ENCODE measurements around the gene PTPRD. TPM values are rescaled to one million over a fixed set of nuclear protein-coding genes. Genes with fewer than 3 reads are reported as not detected.

The PTPRD gene
- total and polyA plus RNA-seq, 10 donors, result 0.08 to 11.7 (median 2.9) TPM

DNA sequence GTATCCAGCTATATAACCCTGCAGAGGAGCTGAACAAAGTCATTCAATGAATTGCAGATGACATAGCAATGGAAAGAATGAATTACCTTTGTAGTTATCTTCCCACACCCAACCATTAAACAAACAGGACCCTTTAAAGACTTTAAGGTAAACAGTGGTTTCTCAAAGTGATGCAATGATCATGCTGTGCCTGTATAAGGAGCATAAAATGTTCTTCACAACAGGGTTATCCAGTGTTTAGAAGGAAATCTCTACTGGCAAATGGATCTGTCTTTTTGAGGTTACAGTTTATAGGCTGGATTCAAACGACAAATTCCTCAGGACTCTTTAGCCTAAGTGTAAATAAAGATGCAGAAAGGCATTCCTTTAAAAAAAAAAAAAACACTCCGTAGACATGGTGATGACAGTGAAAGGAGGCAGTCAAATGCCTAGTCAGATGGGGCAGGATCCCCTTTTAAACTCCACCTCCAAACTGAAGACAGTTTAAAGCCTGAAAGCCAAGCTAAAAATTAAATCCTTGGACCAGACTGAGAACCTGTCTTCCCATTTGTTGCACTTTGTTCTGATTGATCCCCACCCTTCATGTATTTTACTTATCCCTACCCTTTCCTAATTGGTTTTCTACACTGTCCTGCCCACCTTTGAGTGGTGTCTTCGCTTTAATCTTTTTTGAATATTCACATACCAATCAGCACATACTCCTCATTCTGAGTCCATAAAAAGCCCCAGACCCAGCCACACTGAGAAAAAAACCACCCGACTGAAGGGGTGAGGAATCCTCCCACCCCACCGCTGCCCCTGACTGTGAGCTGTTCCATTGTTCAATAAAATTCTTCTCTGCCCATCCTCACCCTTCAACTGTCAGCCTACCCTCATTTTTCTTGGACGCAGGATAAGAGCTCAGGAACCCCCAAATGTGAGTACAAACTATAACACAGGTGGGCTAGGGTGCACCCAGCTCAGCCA, 2052.0 kb downstream of the PTPRD start:
- no peaks in the 10 kb centered on the region for H3K4me1 ChIP-seq
- WGBS, 5 donors, result 72 to 83% (median 74%) methylated on average over 6 of the region's 6 CpGs
- DNase-seq, result no peak
- no peak overlapping the region for H3K27ac ChIP-seq
- H3K4me3 ChIP-seq, result no peak overlapping the region
- intact Hi-C loops (cut with DNase I; ENCODE audit: low total_unique reads), result no loop called here
- H3K9me3 ChIP-seq, result no peaks in the 10 kb centered on the region
- no peaks in the 10 kb centered on the region for H3K27me3 ChIP-seq (replicated peaks in 1 of 7)
- TF ChIP-seq CTCF (IDR thresholded peaks at IDR 0.05 in 8 of 11, conservative IDR thresholded peaks at IDR 0.05 in 3 of 11) (no peak), POLR2A (IDR thresholded peaks at IDR 0.05) (no peak), POLR2AphosphoS5 (IDR thresholded peaks at IDR 0.05) (no peak)
- no peaks in the 10 kb centered on the region for H3K36me3 ChIP-seq

GRCh38 chr9:8558176-8558575, 2054.6 kb downstream of the PTPRD start:
- Histone ChIP-seq H3K36me3 (no peaks in the 10 kb centered on the region), H3K4me1 (no peaks in the 10 kb centered on the region), H3K27me3 (replicated peaks in 1 of 7) (no peaks in the 10 kb centered on the region), H3K9me3 (no peaks in the 10 kb centered on the region), H3K27ac (no peak overlapping the region), H3K4me3 (no peak overlapping the region)
- no peak for DNase-seq
- 40 to 76% (median 59%) methylated on average over 2 of the region's 2 CpGs for WGBS, 5 donors
- TF ChIP-seq CTCF (IDR thresholded peaks at IDR 0.05 in 8 of 11, conservative IDR thresholded peaks at IDR 0.05 in 3 of 11) (no peak), POLR2AphosphoS5 (IDR thresholded peaks at IDR 0.05) (no peak), POLR2A (IDR thresholded peaks at IDR 0.05) (no peak)
- intact Hi-C loops (cut with DNase I; ENCODE audit: low total_unique reads), result no loop called here

DNA sequence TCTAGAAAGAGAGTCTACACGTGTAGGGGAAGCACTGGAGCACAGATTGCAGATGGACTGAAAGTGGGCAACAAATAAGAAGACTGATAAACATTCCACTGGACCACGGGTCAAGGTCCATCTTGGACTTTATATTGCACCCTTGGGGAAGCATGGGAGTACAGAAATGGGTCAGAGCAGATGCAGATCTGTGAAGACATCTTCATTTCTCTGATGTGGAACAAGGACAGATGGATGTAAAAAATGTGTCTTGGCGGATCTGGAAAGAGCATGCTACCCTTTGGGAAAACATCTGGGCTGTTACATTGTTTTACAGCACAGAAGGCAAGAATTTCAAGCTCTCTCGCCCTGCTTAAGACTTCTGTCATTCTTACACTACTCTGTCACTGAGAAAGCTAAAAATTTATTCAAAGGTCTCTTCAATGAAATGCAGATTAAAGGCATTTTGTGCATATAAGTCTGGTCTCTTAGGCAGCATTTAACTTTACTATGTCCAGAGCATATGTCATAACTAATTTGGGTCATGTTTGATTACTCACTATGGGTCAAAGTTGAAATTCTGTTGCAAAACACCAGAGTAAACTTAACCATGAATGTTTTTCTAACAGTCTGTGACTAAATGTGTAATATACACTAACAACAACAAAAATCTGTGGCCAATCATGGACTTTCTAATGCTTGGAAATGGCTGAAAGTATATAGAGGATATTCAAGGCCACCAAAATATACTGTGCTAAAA, 2056.9 kb downstream of the PTPRD start:
- H3K4me1 ChIP-seq, result no peaks in the 10 kb centered on the region
- no peaks in the 10 kb centered on the region for H3K27me3 ChIP-seq (replicated peaks in 1 of 7)
- no peaks in the 10 kb centered on the region for H3K36me3 ChIP-seq
- TF ChIP-seq POLR2A (IDR thresholded peaks at IDR 0.05) (no peak), CTCF (IDR thresholded peaks at IDR 0.05 in 8 of 11, conservative IDR thresholded peaks at IDR 0.05 in 3 of 11) (no peak), POLR2AphosphoS5 (IDR thresholded peaks at IDR 0.05) (no peak)
- H3K27ac ChIP-seq, result no peak overlapping the region
- intact Hi-C loops (cut with DNase I; ENCODE audit: low total_unique reads), result no loop called here
- no peaks in the 10 kb centered on the region for H3K9me3 ChIP-seq
- WGBS, 5 donors, result 48 to 64% (median 56%) methylated on average over 4 of the region's 4 CpGs
- DNase-seq, result no peak
- H3K4me3 ChIP-seq, result no peak overlapping the region

DNA sequence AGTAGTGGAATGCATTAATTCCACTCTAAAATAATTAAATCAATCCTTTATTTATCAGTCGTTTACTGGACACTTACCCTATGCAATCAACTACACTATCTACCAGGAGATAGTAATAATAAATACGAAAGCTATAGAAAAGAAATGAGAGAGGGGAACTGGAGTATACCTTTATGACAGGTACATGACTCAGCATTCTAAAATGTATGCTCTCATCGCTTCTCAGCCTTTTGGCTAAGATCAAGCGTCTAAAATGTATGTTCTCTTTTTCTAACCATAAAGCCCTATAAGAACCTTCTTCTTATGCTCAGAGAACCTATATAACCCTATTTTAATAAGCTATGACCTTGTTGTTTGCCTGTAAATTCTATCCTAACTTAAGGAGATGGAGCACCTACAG, 2059.4 kb downstream of the PTPRD start:
- Histone ChIP-seq H3K27ac (no peak overlapping the region), H3K27me3 (replicated peaks in 1 of 7) (no peaks in the 10 kb centered on the region), H3K4me3 (no peak overlapping the region), H3K4me1 (no peaks in the 10 kb centered on the region), H3K36me3 (no peaks in the 10 kb centered on the region), H3K9me3 (no peaks in the 10 kb centered on the region)
- DNase-seq, result no peak
- no peak for TF ChIP-seq CTCF (IDR thresholded peaks at IDR 0.05 in 8 of 11, conservative IDR thresholded peaks at IDR 0.05 in 3 of 11)
- no peak for TF ChIP-seq POLR2A (IDR thresholded peaks at IDR 0.05)
- intact Hi-C loops (cut with DNase I; ENCODE audit: low total_unique reads), result no loop called here
- 71 to 91% (median 88%) methylated on average over 4 of the region's 4 CpGs for WGBS, 5 donors
